ENCODE data around the gene BRIX1. TPM values are rescaled to one million over a fixed set of nuclear protein-coding genes. Genes with fewer than 3 reads are reported as not detected.
A peak's percentile ranks its signal among the peaks of the same experiment; 100 is the strongest.

BRIX1 gene
- total RNA-seq, 1 experiment from 2014 or later: 76.4 TPM

DNA sequence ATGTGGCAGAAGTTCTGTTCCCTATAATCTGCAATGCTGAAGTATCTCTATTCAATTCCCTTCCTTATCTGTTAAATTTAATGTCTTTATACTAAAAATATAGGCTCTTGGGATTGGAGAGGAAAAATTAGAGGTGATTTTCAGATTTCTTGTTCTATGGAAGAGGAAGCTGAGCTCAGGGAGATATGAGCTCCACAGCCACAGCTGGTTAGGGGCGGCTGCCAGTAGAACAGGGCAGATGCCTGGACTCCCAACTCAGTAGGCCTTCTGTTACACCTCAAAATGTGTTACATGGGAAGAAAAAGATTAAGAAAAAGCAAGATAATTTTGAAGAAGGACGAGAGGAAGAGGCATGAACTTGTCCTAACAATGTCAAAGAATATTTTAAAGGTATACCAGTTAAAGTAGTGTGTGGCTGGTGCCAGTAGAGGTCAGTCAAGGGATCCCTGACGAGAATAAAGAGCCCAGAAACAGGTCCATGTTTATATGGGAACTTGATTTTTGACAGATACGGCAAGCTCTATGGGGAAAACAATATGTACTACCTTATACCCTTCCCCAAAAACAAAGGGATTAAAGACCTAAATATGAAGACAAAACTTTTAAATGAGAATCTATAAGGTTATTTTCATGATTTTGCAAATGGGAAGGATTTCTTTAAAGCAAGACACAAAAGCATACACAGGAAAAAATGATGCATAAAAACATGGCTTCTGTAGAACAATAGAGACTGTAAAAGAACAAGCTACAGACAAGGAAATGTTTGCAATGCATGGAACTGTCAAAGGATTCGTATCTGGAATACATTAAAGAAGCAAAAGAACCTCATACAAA is 42.6 kb downstream of the BRIX1 start:
- peak; percentile 86 for ATAC-seq
- H3K9ac ChIP-seq (ENCODE audit: low read length): no peak overlapping the region
- POLR2A ChIA-PET: no interaction called here

More for the DNA sequence above, 42.6 kb downstream of the BRIX1 start:
- Histone ChIP-seq H3K36me3 (ENCODE audit: control insufficient read depth in 1 of 2, insufficient read depth in 2 of 2, low read length in 2 of 2) (peaks cover 0 to 4% of the 10 kb centered on the region in 2 experiments; a peak in 2 of 4 replicates), H4K20me1 (ENCODE audit: insufficient read depth) (no peaks in the 10 kb centered on the region), H3K9me3 (ENCODE audit: control insufficient read depth in 1 of 2, insufficient read depth in 1 of 2, low read depth in 1 of 2, low read length in 2 of 2) (no peaks in the 10 kb centered on the region), H2AFZ (ENCODE audit: low read depth, low read length, poor library complexity, severe bottlenecking) (no peak overlapping the region), H3K4me1 (ENCODE audit: control insufficient read depth in 1 of 2, insufficient read depth in 2 of 2, low read length in 2 of 2) (peaks cover 0 to 6% of the 10 kb centered on the region in 2 experiments; a peak in 2 of 4 replicates), H3K27me3 (ENCODE audit: insufficient read depth, low read length) (no peaks in the 10 kb centered on the region), H3K27ac (ENCODE audit: low read depth, low read length) (no peak overlapping the region), H3K79me2 (ENCODE audit: insufficient read depth, low read length) (no peaks in the 10 kb centered on the region), H3K4me2 (ENCODE audit: low read length) (no peak overlapping the region), H3K9me2 (ENCODE audit: insufficient read depth) (no peaks in the 10 kb centered on the region), H3K4me3 (replicated peaks in 1 of 2; ENCODE audit: low read depth in 1 of 2, low read length in 2 of 2) (no peak overlapping the region)
- DNase-seq (ENCODE audit: low read depth, low spot score): no peak
- CTCF ChIA-PET: interaction anchor here (1.2 to 2.7 kb wide), 2 partner anchors 21 to 45 kb away, joined by 3 to 18 read pairs; no protein-coding TSS in a partner anchor
- no TSS peak for BruUV-seq (replicated peaks)
- RAD21 ChIA-PET (ENCODE audit: low non-redundant PET in 1 of 2, low total read pairs in 2 of 2, uncharacterized antibody in 2 of 2, unreplicated experiment in 2 of 2): no interaction called here
- intact Hi-C loops (cut with micrococcal nuclease): loop anchor here (2.0 kb wide), 1 partner anchor 45 kb away; no protein-coding TSS in a partner anchor
- TF ChIP-seq, protein P1, sequence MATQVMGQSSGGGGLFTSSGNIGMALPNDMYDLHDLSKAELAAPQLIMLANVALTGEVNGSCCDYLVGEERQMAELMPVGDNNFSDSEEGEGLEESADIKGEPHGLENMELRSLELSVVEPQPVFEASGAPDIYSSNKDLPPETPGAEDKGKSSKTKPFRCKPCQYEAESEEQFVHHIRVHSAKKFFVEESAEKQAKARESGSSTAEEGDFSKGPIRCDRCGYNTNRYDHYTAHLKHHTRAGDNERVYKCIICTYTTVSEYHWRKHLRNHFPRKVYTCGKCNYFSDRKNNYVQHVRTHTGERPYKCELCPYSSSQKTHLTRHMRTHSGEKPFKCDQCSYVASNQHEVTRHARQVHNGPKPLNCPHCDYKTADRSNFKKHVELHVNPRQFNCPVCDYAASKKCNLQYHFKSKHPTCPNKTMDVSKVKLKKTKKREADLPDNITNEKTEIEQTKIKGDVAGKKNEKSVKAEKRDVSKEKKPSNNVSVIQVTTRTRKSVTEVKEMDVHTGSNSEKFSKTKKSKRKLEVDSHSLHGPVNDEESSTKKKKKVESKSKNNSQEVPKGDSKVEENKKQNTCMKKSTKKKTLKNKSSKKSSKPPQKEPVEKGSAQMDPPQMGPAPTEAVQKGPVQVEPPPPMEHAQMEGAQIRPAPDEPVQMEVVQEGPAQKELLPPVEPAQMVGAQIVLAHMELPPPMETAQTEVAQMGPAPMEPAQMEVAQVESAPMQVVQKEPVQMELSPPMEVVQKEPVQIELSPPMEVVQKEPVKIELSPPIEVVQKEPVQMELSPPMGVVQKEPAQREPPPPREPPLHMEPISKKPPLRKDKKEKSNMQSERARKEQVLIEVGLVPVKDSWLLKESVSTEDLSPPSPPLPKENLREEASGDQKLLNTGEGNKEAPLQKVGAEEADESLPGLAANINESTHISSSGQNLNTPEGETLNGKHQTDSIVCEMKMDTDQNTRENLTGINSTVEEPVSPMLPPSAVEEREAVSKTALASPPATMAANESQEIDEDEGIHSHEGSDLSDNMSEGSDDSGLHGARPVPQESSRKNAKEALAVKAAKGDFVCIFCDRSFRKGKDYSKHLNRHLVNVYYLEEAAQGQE (IDR thresholded peaks at IDR 0.05; ENCODE audit: low read depth): no peak
- no peak for TF ChIP-seq SP1 (IDR thresholded peaks at IDR 0.05; ENCODE audit: low read depth)
- TF ChIP-seq, protein P2, sequence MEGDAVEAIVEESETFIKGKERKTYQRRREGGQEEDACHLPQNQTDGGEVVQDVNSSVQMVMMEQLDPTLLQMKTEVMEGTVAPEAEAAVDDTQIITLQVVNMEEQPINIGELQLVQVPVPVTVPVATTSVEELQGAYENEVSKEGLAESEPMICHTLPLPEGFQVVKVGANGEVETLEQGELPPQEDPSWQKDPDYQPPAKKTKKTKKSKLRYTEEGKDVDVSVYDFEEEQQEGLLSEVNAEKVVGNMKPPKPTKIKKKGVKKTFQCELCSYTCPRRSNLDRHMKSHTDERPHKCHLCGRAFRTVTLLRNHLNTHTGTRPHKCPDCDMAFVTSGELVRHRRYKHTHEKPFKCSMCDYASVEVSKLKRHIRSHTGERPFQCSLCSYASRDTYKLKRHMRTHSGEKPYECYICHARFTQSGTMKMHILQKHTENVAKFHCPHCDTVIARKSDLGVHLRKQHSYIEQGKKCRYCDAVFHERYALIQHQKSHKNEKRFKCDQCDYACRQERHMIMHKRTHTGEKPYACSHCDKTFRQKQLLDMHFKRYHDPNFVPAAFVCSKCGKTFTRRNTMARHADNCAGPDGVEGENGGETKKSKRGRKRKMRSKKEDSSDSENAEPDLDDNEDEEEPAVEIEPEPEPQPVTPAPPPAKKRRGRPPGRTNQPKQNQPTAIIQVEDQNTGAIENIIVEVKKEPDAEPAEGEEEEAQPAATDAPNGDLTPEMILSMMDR (IDR thresholded peaks at IDR 0.05 in 2 of 3, conservative IDR thresholded peaks at IDR 0.05 in 1 of 3; ENCODE audit: borderline replicate concordance in 1 of 3, insufficient read depth in 1 of 3, low read depth in 2 of 3, low read length in 2 of 3): peak; percentile 9 to 69 (median 63); a peak in 5 of 6 replicates
- 0 out of 2 replicates have a peak, but pooled peaks have one; percentile 21 for TF ChIP-seq RAD21 (IDR thresholded peaks at IDR 0.05; ENCODE audit: low read depth)
- TF ChIP-seq, protein P3, sequence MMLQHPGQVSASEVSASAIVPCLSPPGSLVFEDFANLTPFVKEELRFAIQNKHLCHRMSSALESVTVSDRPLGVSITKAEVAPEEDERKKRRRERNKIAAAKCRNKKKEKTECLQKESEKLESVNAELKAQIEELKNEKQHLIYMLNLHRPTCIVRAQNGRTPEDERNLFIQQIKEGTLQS (IDR thresholded peaks at IDR 0.05): no peak

Measured in HCT116 (cell line).